Natural killer cell treated with Interleukin-12 subunit alpha and Interleukin-12 subunit beta and Interleukin-15 and Interleukin-18, amount 100 ng/mL, for 72 hours (primary cell): ENCODE data around the gene NBEAL2. TPM values are rescaled to one million over a fixed set of nuclear protein-coding genes. Genes with fewer than 3 reads are reported as not detected.

Source experiments
- ATAC-seq, 2 donors: fragments of 150-1000 bp; cut with Tn5 transposase in 1 of 2; sonication (Bioruptor Pico), chemical (Tn5 transposase) in 1 of 2; 2 replicates each; pipeline ENCODE4 v1.10.0; 2021
- DNase-seq: peaks from one replicate; pipeline ENCODE4 v3.0.0; 2022; ENCODE audit warnings: low spot score
- H3K27ac Mint-ChIP-seq, 2 donors: 1 replicate in 1 of 2; 2 replicates in 1 of 2; pipeline ENCODE4 v1.8.0; 2022; ENCODE audit warnings: mixed read lengths in 2 of 2, mild to moderate bottlenecking in 1 of 2, moderate library complexity in 1 of 2
- H3K27me3 Mint-ChIP-seq, 2 donors: 1 replicate in 1 of 2; 2 replicates in 1 of 2; pipeline ENCODE4 v1.8.0; 2022; ENCODE audit warnings: mixed read lengths in 2 of 2
- H3K36me3 Mint-ChIP-seq: one replicate; pipeline ENCODE4 v1.8.0; 2022; ENCODE audit warnings: mixed read lengths
- H3K4me1 Mint-ChIP-seq, 2 donors: 1 replicate in 1 of 2; 2 replicates in 1 of 2; pipeline ENCODE4 v1.8.0; 2022; ENCODE audit warnings: low read depth in 2 of 2, mixed read lengths in 2 of 2, mild to moderate bottlenecking in 1 of 2
- H3K4me3 Mint-ChIP-seq: one replicate; pipeline ENCODE4 v1.8.0; 2022; ENCODE audit warnings: mixed read lengths
- H3K9me3 Mint-ChIP-seq: 2 replicates; pipeline ENCODE4 v1.8.0; 2022; ENCODE audit warnings: mixed read lengths
- total RNA-seq, 2 donors: library from RNA; stranded (reverse); gene quantifications; one replicate each; pipeline ENCODE4 v1.2.3, GENCODE V29; 2022

Gene NBEAL2
- total RNA-seq, 2 donors from 2014 or later, result 121 to 255 TPM

GRCh38 chr3:47008234-47008796 is 28.8 kb downstream of the NBEAL2 start:
- Mint-ChIP-seq H3K27me3 (no peaks in the 10 kb centered on the region), H3K27ac (no peak overlapping the region), H3K9me3 (no peaks in the 10 kb centered on the region), H3K36me3 (no peaks in the 10 kb centered on the region), H3K4me1 (peaks cover 16 to 20% of the 10 kb centered on the region in 2 donors), H3K4me3 (no peak overlapping the region)
- ATAC-seq (no peak), DNase-seq (no peak)

- H3K4me3 Mint-ChIP-seq, result no peak overlapping the region
- H3K27me3 Mint-ChIP-seq, result no peaks in the 10 kb centered on the region
Measured at GRCh38 chr3:47008851-47009224, 29.4 kb downstream of the NBEAL2 start.

GRCh38 chr3:47009225-47010110 is 30.0 kb downstream of the NBEAL2 start:
- peak overlapping the region; percentile 34 for H3K4me3 Mint-ChIP-seq
- peak overlapping the region; percentile 60 to 77 for H3K27ac Mint-ChIP-seq
- DNase-seq (peak; percentile 95), ATAC-seq (peak; percentile 96 to 97)
- H3K4me1 Mint-ChIP-seq, result peaks cover 16 to 22% of the 10 kb centered on the region in 2 donors
- H3K27me3 Mint-ChIP-seq, result no peaks in the 10 kb centered on the region
- no peaks in the 10 kb centered on the region for H3K9me3 Mint-ChIP-seq
- no peaks in the 10 kb centered on the region for H3K36me3 Mint-ChIP-seq

More at GRCh38 chr3:47008851-47009224, 29.4 kb downstream of the NBEAL2 start:
- H3K4me1 Mint-ChIP-seq, result peaks cover 16 to 20% of the 10 kb centered on the region in 2 donors
- no peaks in the 10 kb centered on the region for H3K36me3 Mint-ChIP-seq
- ATAC-seq, result no peak
- no peak overlapping the region for H3K27ac Mint-ChIP-seq
- H3K9me3 Mint-ChIP-seq, result no peaks in the 10 kb centered on the region
- DNase-seq, result no peak

- Mint-ChIP-seq H3K4me1 (peaks cover 16 to 24% of the 10 kb centered on the region in 2 donors), H3K36me3 (no peaks in the 10 kb centered on the region), H3K9me3 (no peaks in the 10 kb centered on the region), H3K4me3 (peak overlapping the region; percentile 34), H3K27ac (peak overlapping the region; percentile 60 to 77), H3K27me3 (no peaks in the 10 kb centered on the region)
- DNase-seq, result no peak
- ATAC-seq, result no peak
Measured at GRCh38 chr3:47010111-47010712, 30.7 kb downstream of the NBEAL2 start.

- no peaks in the 10 kb centered on the region for H3K27me3 Mint-ChIP-seq
- no peaks in the 10 kb centered on the region for H3K9me3 Mint-ChIP-seq
- DNase-seq (no peak), ATAC-seq (no peak)
- no peaks in the 10 kb centered on the region for H3K36me3 Mint-ChIP-seq
- peaks cover 16 to 28% of the 10 kb centered on the region in 2 donors for H3K4me1 Mint-ChIP-seq
- peak overlapping the region; percentile 34 for H3K4me3 Mint-ChIP-seq
- H3K27ac Mint-ChIP-seq, result peak overlapping the region; percentile 60 to 77
Measured at GRCh38 chr3:47010910-47011309, 31.4 kb downstream of the NBEAL2 start.

GRCh38 chr3:47011371-47011770 is 31.9 kb downstream of the NBEAL2 start:
- DNase-seq (no peak), ATAC-seq (no peak)
- no peaks in the 10 kb centered on the region for H3K36me3 Mint-ChIP-seq
- no peaks in the 10 kb centered on the region for H3K9me3 Mint-ChIP-seq
- H3K4me3 Mint-ChIP-seq, result peak overlapping the region; percentile 30
- no peaks in the 10 kb centered on the region for H3K27me3 Mint-ChIP-seq
- H3K4me1 Mint-ChIP-seq, result peaks cover 20 to 31% of the 10 kb centered on the region in 2 donors
- peak overlapping the region; percentile 36 to 77 for H3K27ac Mint-ChIP-seq

GRCh38 chr3:47012342-47013230 is 33.1 kb downstream of the NBEAL2 start:
- Mint-ChIP-seq H3K4me1 (peaks cover 32 to 43% of the 10 kb centered on the region in 2 donors), H3K36me3 (no peaks in the 10 kb centered on the region), H3K27me3 (no peaks in the 10 kb centered on the region), H3K27ac (peak overlapping the region; percentile 31 to 54), H3K4me3 (no peak overlapping the region), H3K9me3 (no peaks in the 10 kb centered on the region)
- DNase-seq (no peak), ATAC-seq (no peak)

GRCh38 chr3:47013231-47013630 is 33.8 kb downstream of the NBEAL2 start:
- Mint-ChIP-seq H3K4me3 (no peak overlapping the region), H3K27ac (peak overlapping the region; percentile 31 to 54), H3K36me3 (no peaks in the 10 kb centered on the region), H3K9me3 (no peaks in the 10 kb centered on the region), H3K27me3 (no peaks in the 10 kb centered on the region), H3K4me1 (peaks cover 38 to 49% of the 10 kb centered on the region in 2 donors)
- ATAC-seq, result no peak
- no peak for DNase-seq

GRCh38 chr3:47014036-47014435 is 34.6 kb downstream of the NBEAL2 start:
- ATAC-seq (no peak), DNase-seq (no peak)
- Mint-ChIP-seq H3K4me1 (peaks cover 47 to 56% of the 10 kb centered on the region in 2 donors), H3K4me3 (no peak overlapping the region), H3K27me3 (no peaks in the 10 kb centered on the region), H3K27ac (peak overlapping the region; percentile 31 to 54), H3K9me3 (no peaks in the 10 kb centered on the region), H3K36me3 (peaks cover 6% of the 10 kb centered on the region)

- Mint-ChIP-seq H3K27ac (peak overlapping the region in 1 of 2 donors; percentile 45), H3K9me3 (no peaks in the 10 kb centered on the region), H3K27me3 (no peaks in the 10 kb centered on the region), H3K4me3 (no peak overlapping the region), H3K36me3 (peaks cover 8% of the 10 kb centered on the region), H3K4me1 (peaks cover 57 to 60% of the 10 kb centered on the region in 2 donors)
- DNase-seq, result no peak
- no peak for ATAC-seq
Measured at GRCh38 chr3:47015151-47015550, 35.7 kb downstream of the NBEAL2 start.

- ATAC-seq, result no peak
- Mint-ChIP-seq H3K27ac (peak overlapping the region; percentile 81 to 93), H3K4me1 (peaks cover 49 to 53% of the 10 kb centered on the region in 2 donors), H3K36me3 (peaks cover 8% of the 10 kb centered on the region), H3K4me3 (peak overlapping the region; percentile 82), H3K9me3 (no peaks in the 10 kb centered on the region), H3K27me3 (no peaks in the 10 kb centered on the region)
- no peak for DNase-seq
Measured at GRCh38 chr3:47016086-47016933, 36.8 kb downstream of the NBEAL2 start.

GRCh38 chr3:47016934-47017435 is 37.5 kb downstream of the NBEAL2 start:
- no peaks in the 10 kb centered on the region for H3K27me3 Mint-ChIP-seq
- H3K4me3 Mint-ChIP-seq, result peak overlapping the region; percentile 82
- ATAC-seq (peak; percentile 89 to 91), DNase-seq (peak; percentile 76)
- peak overlapping the region; percentile 81 to 93 for H3K27ac Mint-ChIP-seq
- H3K4me1 Mint-ChIP-seq, result peaks cover 44 to 47% of the 10 kb centered on the region in 2 donors
- peaks cover 8% of the 10 kb centered on the region for H3K36me3 Mint-ChIP-seq
- H3K9me3 Mint-ChIP-seq, result no peaks in the 10 kb centered on the region
